CD4-positive, alpha-beta T cell (primary cell): ENCODE measurements around the gene TMSB4X. TPM values are rescaled to one million over a fixed set of nuclear protein-coding genes. Genes with fewer than 3 reads are reported as not detected.

Experiments used
- ATAC-seq: fragments of 200-7000 bp; cut with Tn5 transposase; one replicate; pipeline ENCODE4 v1.10.0; 2022; ENCODE audit warnings: mild to moderate bottlenecking; ENCODE audit not compliant: poor library complexity
- CTCF ChIA-PET: fragments of 350-600 bp; sonication (Branson Sonifier 250); formaldehyde crosslinking; loops from one replicate; lab custom pipeline; 2021; ENCODE audit warnings: antibody characterized with exemption, inconsistent platforms; lab: Charles Lee
- POLR2A ChIA-PET: fragments of 350-600 bp; sonication (Branson Sonifier 250); formaldehyde crosslinking; loops from one replicate; lab custom pipeline; 2021; ENCODE audit warnings: antibody characterized with exemption, inconsistent platforms; lab: Charles Lee
- DNase-seq, 14 experiments: peaks; one replicate each; pipeline ENCODE4 v3.0.0-alpha.2; 2013 to 2020; ENCODE audit warnings: mixed read lengths in 2 of 14
- H3K27ac ChIP-seq, 2 donors: one replicate each; pipeline versions ENCODE4 v1.5.1 to v1.7.0; 2013; ENCODE audit warnings: low read length in 2 of 2, low read depth in 1 of 2, mild to moderate bottlenecking in 1 of 2
- H3K27me3 ChIP-seq, 2 experiments: 1 replicate in 1 of 2; 2 replicates in 1 of 2; pipeline versions ENCODE4 v1.6.1 to v1.7.0; 2013; ENCODE audit warnings: low read length in 2 of 2, control low read depth in 1 of 2, mild to moderate bottlenecking in 1 of 2, moderate library complexity in 1 of 2; ENCODE audit not compliant: insufficient read depth in 2 of 2, control insufficient read depth in 1 of 2
- H3K36me3 ChIP-seq: one replicate; pipeline ENCODE4 v1.6.1; 2013; ENCODE audit warnings: low read length, control low read depth; ENCODE audit not compliant: insufficient read depth
- H3K4me1 ChIP-seq: one replicate; pipeline ENCODE4 v1.6.1; 2013; ENCODE audit warnings: low read length, control low read depth; ENCODE audit not compliant: insufficient read depth
- H3K4me3 ChIP-seq: one replicate; pipeline ENCODE4 v1.5.1; 2013; ENCODE audit warnings: mild to moderate bottlenecking, low read length, moderate library complexity
- H3K9me3 ChIP-seq, 2 experiments: 1 replicate in 1 of 2; 2 replicates in 1 of 2; pipeline versions ENCODE4 v1.6.1 to v1.7.0; 2013; ENCODE audit warnings: low read length in 2 of 2, mild to moderate bottlenecking in 2 of 2, control low read depth in 1 of 2, moderate library complexity in 1 of 2; ENCODE audit not compliant: control insufficient read depth in 1 of 2, insufficient read depth in 1 of 2
- H3K27ac Mint-ChIP-seq: one replicate; pipeline ENCODE4 v1.8.0; 2020; ENCODE audit warnings: mixed read lengths
- H3K27me3 Mint-ChIP-seq: one replicate; pipeline ENCODE4 v1.8.0; 2021; ENCODE audit warnings: mixed read lengths
- H3K36me3 Mint-ChIP-seq: one replicate; pipeline ENCODE4 v1.8.0; 2021; ENCODE audit warnings: low read depth, mixed read lengths
- H3K4me1 Mint-ChIP-seq: one replicate; pipeline ENCODE4 v1.8.0; 2021; ENCODE audit warnings: low read depth, mixed read lengths
- H3K4me3 Mint-ChIP-seq: one replicate; pipeline ENCODE4 v1.8.0; 2020; ENCODE audit warnings: mild to moderate bottlenecking, mixed read lengths
- H3K9me3 Mint-ChIP-seq: one replicate; pipeline ENCODE4 v1.8.0; 2020; ENCODE audit warnings: mixed read lengths
- CTCF ChIP-seq: fragments of 200-600 bp; IDR thresholded peaks from one replicate; pipeline ENCODE4 v1.8.0; 2022; ENCODE audit warnings: antibody characterized with exemption, mild to moderate bottlenecking
- intact Hi-C, 2 experiments: fragments of 100-400 bp; cut with DNase I in 1 of 2; cut with micrococcal nuclease in 1 of 2; formaldehyde crosslinking; loops; one replicate each; pipeline versions ENCODE4 v1.15.1 to v1.9.0; 2023 to 2025; cut with DNase I, micrococcal nuclease
- total RNA-seq, 174 experiments: library from RNA in 2 of 174; stranded (reverse) in 2 of 174; gene quantifications; one replicate each; pipeline ENCODE4 v1.2.3 and lab custom pipeline; 2021 to 2026

The TMSB4X gene
- total RNA-seq, 2 experiments from 2014 or later: 2,621 to 2,738 TPM

GRCh38 chrX:12992544-12993118 lies 17.7 kb downstream of the TMSB4X start:
- POLR2A ChIA-PET: interaction anchor here (0.8 to 21.5 kb wide), 5 partner anchors 13 to 100 kb away, joined by 3 to 502 read pairs (median 4); partner anchors contain the start of gene TMSB4X
- CTCF ChIA-PET: interaction anchor here (1.2 to 2.0 kb wide), 3 partner anchors 9 to 100 kb away, joined by 3 to 5 read pairs (median 5); no protein-coding TSS in a partner anchor
- intact Hi-C loops: no loop called here
- no peaks in the 10 kb centered on the region for H3K27me3 ChIP-seq
- H3K9me3 ChIP-seq: no peaks in the 10 kb centered on the region
- Mint-ChIP-seq H3K27ac (peak overlapping the region; percentile 71), H3K9me3 (no peaks in the 10 kb centered on the region), H3K4me1 (peaks cover 63% of the 10 kb centered on the region), H3K36me3 (no peaks in the 10 kb centered on the region), H3K4me3 (no peak overlapping the region), H3K27me3 (no peaks in the 10 kb centered on the region)
- H3K27ac ChIP-seq: no peak overlapping the region
- DNase-seq: no peak
- H3K4me3 ChIP-seq: no peak overlapping the region
- no peak for TF ChIP-seq CTCF
- H3K36me3 ChIP-seq: no peaks in the 10 kb centered on the region
- H3K4me1 ChIP-seq: peaks cover 18% of the 10 kb centered on the region
- ATAC-seq: peak; percentile 46

- H3K4me1 ChIP-seq: peaks cover 21% of the 10 kb centered on the region
- peak overlapping the region; percentile 56 for H3K27ac Mint-ChIP-seq
- POLR2A ChIA-PET: interaction anchor here (0.8 to 21.5 kb wide), 2 partner anchors 15 to 98 kb away, joined by 3 to 502 read pairs; partner anchors contain the start of gene TMSB4X
- no peaks in the 10 kb centered on the region for H3K27me3 ChIP-seq
- DNase-seq (no peak), ATAC-seq (no peak)
- no peaks in the 10 kb centered on the region for H3K27me3 Mint-ChIP-seq
- no peaks in the 10 kb centered on the region for H3K36me3 ChIP-seq
- H3K27ac ChIP-seq: no peak overlapping the region
- H3K4me3 Mint-ChIP-seq: no peak overlapping the region
- H3K4me3 ChIP-seq: no peak overlapping the region
- H3K4me1 Mint-ChIP-seq: peaks cover 67% of the 10 kb centered on the region
- no peaks in the 10 kb centered on the region for H3K36me3 Mint-ChIP-seq
- no peaks in the 10 kb centered on the region for H3K9me3 ChIP-seq
- CTCF ChIA-PET: interaction anchor here (0.9 to 2.0 kb wide), 3 partner anchors 20 to 99 kb away, joined by 3 to 5 read pairs (median 5); no protein-coding TSS in a partner anchor
- no peak for TF ChIP-seq CTCF
- intact Hi-C loops: no loop called here
- no peaks in the 10 kb centered on the region for H3K9me3 Mint-ChIP-seq
These were observed 18.9 kb downstream of the TMSB4X start for GRCh38 chrX:12993826-12994225.

GRCh38 chrX:12994321-12994720 lies 19.4 kb downstream of the TMSB4X start:
- H3K4me3 Mint-ChIP-seq: no peak overlapping the region
- no peaks in the 10 kb centered on the region for H3K36me3 ChIP-seq
- ChIA-PET CTCF (interaction anchor here (2.0 kb wide), 1 partner anchor 48 kb away, joined by 5 read pairs; no protein-coding TSS in a partner anchor), POLR2A (interaction anchor here (21.5 kb wide), 1 partner anchor 15 kb away, joined by 502 read pairs; the partner anchor contains the start of gene TMSB4X)
- no peaks in the 10 kb centered on the region for H3K9me3 Mint-ChIP-seq
- no peak for ATAC-seq
- intact Hi-C loops: no loop called here
- no peak for TF ChIP-seq CTCF
- no peaks in the 10 kb centered on the region for H3K9me3 ChIP-seq
- peak overlapping the region; percentile 56 for H3K27ac Mint-ChIP-seq
- DNase-seq: no peak
- H3K4me1 Mint-ChIP-seq: peaks cover 69% of the 10 kb centered on the region
- H3K27me3 Mint-ChIP-seq: no peaks in the 10 kb centered on the region
- no peaks in the 10 kb centered on the region for H3K27me3 ChIP-seq
- H3K4me1 ChIP-seq: peaks cover 25% of the 10 kb centered on the region
- H3K27ac ChIP-seq: no peak overlapping the region
- no peaks in the 10 kb centered on the region for H3K36me3 Mint-ChIP-seq
- H3K4me3 ChIP-seq: no peak overlapping the region
